ENCODE measurements around the gene BEGAIN. TPM values are rescaled to one million over a fixed set of nuclear protein-coding genes. Genes with fewer than 3 reads are reported as not detected.

BEGAIN gene
- polyA plus RNA-seq, 2 of the 4 experiments (the other 2 are of a cell fraction): 1.4 to 3.7 TPM

GRCh38 chr14:100495917-100496316 lies 91.3 kb downstream of the BEGAIN start:
- ATAC-seq (no peak), DNase-seq (ENCODE audit: low read depth in 1 of 2, low spot score in 1 of 2) (no peak), FAIRE-seq (no peak)
- TF ChIP-seq BCL3 (IDR thresholded peaks at IDR 0.05): no peak
- no peak for TF ChIP-seq CHD2 (IDR thresholded peaks at IDR 0.05; ENCODE audit: low read length, partially characterized antibody)
- TF ChIP-seq, protein P1, sequence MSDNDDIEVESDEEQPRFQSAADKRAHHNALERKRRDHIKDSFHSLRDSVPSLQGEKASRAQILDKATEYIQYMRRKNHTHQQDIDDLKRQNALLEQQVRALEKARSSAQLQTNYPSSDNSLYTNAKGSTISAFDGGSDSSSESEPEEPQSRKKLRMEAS (IDR thresholded peaks at IDR 0.05): no peak
- no peak for TF ChIP-seq FOSL2 (IDR thresholded peaks at IDR 0.05)
- no peak for TF ChIP-seq FOSL2 (CRISPR knock-in tag; IDR thresholded peaks at IDR 0.05)
- TF ChIP-seq ZNF302 (CRISPR knock-in tag; IDR thresholded peaks at IDR 0.05): no peak
- TF ChIP-seq, protein P2, sequence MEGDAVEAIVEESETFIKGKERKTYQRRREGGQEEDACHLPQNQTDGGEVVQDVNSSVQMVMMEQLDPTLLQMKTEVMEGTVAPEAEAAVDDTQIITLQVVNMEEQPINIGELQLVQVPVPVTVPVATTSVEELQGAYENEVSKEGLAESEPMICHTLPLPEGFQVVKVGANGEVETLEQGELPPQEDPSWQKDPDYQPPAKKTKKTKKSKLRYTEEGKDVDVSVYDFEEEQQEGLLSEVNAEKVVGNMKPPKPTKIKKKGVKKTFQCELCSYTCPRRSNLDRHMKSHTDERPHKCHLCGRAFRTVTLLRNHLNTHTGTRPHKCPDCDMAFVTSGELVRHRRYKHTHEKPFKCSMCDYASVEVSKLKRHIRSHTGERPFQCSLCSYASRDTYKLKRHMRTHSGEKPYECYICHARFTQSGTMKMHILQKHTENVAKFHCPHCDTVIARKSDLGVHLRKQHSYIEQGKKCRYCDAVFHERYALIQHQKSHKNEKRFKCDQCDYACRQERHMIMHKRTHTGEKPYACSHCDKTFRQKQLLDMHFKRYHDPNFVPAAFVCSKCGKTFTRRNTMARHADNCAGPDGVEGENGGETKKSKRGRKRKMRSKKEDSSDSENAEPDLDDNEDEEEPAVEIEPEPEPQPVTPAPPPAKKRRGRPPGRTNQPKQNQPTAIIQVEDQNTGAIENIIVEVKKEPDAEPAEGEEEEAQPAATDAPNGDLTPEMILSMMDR (IDR thresholded peaks at IDR 0.05): no peak
- TF ChIP-seq HDAC2 (IDR thresholded peaks at IDR 0.05): no peak
- TF ChIP-seq SREBF2 (IDR thresholded peaks at IDR 0.05): no peak
- TF ChIP-seq TP53 (CRISPR knock-in tag; IDR thresholded peaks at IDR 0.05): no peak
- no peak for TF ChIP-seq HOXA7 (CRISPR knock-in tag; IDR thresholded peaks at IDR 0.05)
- TF ChIP-seq EHF (CRISPR knock-in tag; IDR thresholded peaks at IDR 0.05): no peak
- no peak for TF ChIP-seq CBX8 (IDR thresholded peaks at IDR 0.05)
- no peak for TF ChIP-seq KDM1A (IDR thresholded peaks at IDR 0.05; ENCODE audit: low read depth)
- no peak for TF ChIP-seq MAZ (IDR thresholded peaks at IDR 0.05; ENCODE audit: borderline replicate concordance, low read depth, low read length)
- TF ChIP-seq, protein P3, sequence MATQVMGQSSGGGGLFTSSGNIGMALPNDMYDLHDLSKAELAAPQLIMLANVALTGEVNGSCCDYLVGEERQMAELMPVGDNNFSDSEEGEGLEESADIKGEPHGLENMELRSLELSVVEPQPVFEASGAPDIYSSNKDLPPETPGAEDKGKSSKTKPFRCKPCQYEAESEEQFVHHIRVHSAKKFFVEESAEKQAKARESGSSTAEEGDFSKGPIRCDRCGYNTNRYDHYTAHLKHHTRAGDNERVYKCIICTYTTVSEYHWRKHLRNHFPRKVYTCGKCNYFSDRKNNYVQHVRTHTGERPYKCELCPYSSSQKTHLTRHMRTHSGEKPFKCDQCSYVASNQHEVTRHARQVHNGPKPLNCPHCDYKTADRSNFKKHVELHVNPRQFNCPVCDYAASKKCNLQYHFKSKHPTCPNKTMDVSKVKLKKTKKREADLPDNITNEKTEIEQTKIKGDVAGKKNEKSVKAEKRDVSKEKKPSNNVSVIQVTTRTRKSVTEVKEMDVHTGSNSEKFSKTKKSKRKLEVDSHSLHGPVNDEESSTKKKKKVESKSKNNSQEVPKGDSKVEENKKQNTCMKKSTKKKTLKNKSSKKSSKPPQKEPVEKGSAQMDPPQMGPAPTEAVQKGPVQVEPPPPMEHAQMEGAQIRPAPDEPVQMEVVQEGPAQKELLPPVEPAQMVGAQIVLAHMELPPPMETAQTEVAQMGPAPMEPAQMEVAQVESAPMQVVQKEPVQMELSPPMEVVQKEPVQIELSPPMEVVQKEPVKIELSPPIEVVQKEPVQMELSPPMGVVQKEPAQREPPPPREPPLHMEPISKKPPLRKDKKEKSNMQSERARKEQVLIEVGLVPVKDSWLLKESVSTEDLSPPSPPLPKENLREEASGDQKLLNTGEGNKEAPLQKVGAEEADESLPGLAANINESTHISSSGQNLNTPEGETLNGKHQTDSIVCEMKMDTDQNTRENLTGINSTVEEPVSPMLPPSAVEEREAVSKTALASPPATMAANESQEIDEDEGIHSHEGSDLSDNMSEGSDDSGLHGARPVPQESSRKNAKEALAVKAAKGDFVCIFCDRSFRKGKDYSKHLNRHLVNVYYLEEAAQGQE (IDR thresholded peaks at IDR 0.05): no peak
- no peak for TF ChIP-seq RNF2 (IDR thresholded peaks at IDR 0.05; ENCODE audit: borderline replicate concordance, low read depth)
- no peak for TF ChIP-seq RARB (CRISPR knock-in tag; IDR thresholded peaks at IDR 0.05)
- TF ChIP-seq ATOH8 (CRISPR knock-in tag; IDR thresholded peaks at IDR 0.05; ENCODE audit: low read depth): no peak
- POLR2A ChIA-PET: no interaction called here
- Histone ChIP-seq H3K9me3 (no peaks in the 10 kb centered on the region), H3K27ac (no peak overlapping the region), H3K4me3 (no peak overlapping the region), H3K4me1 (no peaks in the 10 kb centered on the region), H3K4me2 (no peak overlapping the region)
- WGBS (ENCODE audit: missing lambda C conversion rate): 89% methylated on average over 2 of the region's 2 CpGs
- CTCF ChIA-PET: interaction anchor here (1.1 to 1.7 kb wide), 3 partner anchors 12 to 74 kb away, joined by 3 to 5 read pairs (median 4); no protein-coding TSS in a partner anchor

DNA sequence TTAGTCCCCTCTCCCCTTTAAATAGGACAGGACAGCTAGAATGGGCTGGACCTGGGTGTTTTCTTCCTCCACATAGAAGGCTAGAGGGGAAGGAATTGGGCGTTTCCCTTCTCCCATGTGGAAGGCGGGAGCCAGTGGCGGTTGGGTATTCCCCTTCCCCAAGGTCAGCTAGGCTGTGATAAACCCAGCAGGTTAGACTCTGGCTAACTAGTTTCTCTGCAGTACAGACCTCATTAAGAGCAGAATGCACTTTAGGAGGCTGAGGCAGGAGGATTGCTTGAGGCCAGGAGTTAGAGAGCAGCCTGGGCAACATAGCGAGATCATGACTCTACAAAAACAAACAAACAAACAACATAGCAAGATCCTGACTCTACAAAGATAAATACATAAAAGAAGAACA lies 92.6 kb downstream of the BEGAIN start:
- H3K4me2 ChIP-seq: no peak overlapping the region
- H3K27ac ChIP-seq: no peak overlapping the region
- POLR2A ChIA-PET: no interaction called here
- no peaks in the 10 kb centered on the region for H3K4me1 ChIP-seq
- TF ChIP-seq ZNF302 (CRISPR knock-in tag; IDR thresholded peaks at IDR 0.05) (no peak), SREBF2 (IDR thresholded peaks at IDR 0.05) (no peak), CEBPB (IDR thresholded peaks at IDR 0.05) (no peak), ATOH8 (CRISPR knock-in tag; IDR thresholded peaks at IDR 0.05; ENCODE audit: low read depth) (no peak), CHD2 (IDR thresholded peaks at IDR 0.05; ENCODE audit: low read length, partially characterized antibody) (no peak), JUN (IDR thresholded peaks at IDR 0.05) (no peak), JUNB (IDR thresholded peaks at IDR 0.05) (no peak)
- H3K9me3 ChIP-seq: no peaks in the 10 kb centered on the region
- FAIRE-seq (no peak), ATAC-seq (no peak), DNase-seq (ENCODE audit: low read depth in 1 of 2, low spot score in 1 of 2) (no peak)
- CTCF ChIA-PET: interaction anchor here (0.6 to 1.8 kb wide), 6 partner anchors 11 to 161 kb away, joined by 3 to 4 read pairs (median 3); no protein-coding TSS in a partner anchor
- WGBS (ENCODE audit: missing lambda C conversion rate): 66% methylated on average over 4 of the region's 4 CpGs
- no peak overlapping the region for H3K4me3 ChIP-seq

Data from A549 (cell line).